ENCODE data around the gene EXOSC5.
"Not testable (repeated sequence)": the region's sequence is repeated elsewhere in the genome, so short reads cannot be mapped to it uniquely, and the experiment has no call there.

EXOSC5 gene

GRCh38 chr19:41371541-41371940 lies 25.6 kb downstream of the EXOSC5 start:
- DNase-seq (ENCODE audit: low read depth, low spot score) = no peak
- H3K4me3 ChIP-seq (ENCODE audit: low read depth, low read length) = no peak overlapping the region
- TF ChIP-seq, protein P1, sequence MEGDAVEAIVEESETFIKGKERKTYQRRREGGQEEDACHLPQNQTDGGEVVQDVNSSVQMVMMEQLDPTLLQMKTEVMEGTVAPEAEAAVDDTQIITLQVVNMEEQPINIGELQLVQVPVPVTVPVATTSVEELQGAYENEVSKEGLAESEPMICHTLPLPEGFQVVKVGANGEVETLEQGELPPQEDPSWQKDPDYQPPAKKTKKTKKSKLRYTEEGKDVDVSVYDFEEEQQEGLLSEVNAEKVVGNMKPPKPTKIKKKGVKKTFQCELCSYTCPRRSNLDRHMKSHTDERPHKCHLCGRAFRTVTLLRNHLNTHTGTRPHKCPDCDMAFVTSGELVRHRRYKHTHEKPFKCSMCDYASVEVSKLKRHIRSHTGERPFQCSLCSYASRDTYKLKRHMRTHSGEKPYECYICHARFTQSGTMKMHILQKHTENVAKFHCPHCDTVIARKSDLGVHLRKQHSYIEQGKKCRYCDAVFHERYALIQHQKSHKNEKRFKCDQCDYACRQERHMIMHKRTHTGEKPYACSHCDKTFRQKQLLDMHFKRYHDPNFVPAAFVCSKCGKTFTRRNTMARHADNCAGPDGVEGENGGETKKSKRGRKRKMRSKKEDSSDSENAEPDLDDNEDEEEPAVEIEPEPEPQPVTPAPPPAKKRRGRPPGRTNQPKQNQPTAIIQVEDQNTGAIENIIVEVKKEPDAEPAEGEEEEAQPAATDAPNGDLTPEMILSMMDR (IDR thresholded peaks at IDR 0.05; ENCODE audit: low read depth, low read length) = no peak
- in situ Hi-C loops (cut with HindIII; ENCODE audit: low sequenced_read_pairs) = no loop called here

- H3K4me3 ChIP-seq (ENCODE audit: low read depth, low read length); DNase-seq (ENCODE audit: low read depth, low spot score); in situ Hi-C loops (cut with HindIII; ENCODE audit: low sequenced_read_pairs): not testable (repeated sequence)
Measured at GRCh38 chr19:41371119-41371518, 26.0 kb downstream of the EXOSC5 start.

- in situ Hi-C loops (cut with HindIII; ENCODE audit: low sequenced_read_pairs) = no loop called here
- TF ChIP-seq, protein P1 (IDR thresholded peaks at IDR 0.05; ENCODE audit: low read depth, low read length) = no peak
- DNase-seq (ENCODE audit: low read depth, low spot score) = no peak
- no peak overlapping the region for H3K4me3 ChIP-seq (ENCODE audit: low read depth, low read length)
Measured at GRCh38 chr19:41369769-41370168, 27.4 kb downstream of the EXOSC5 start.

- DNase-seq (ENCODE audit: low read depth, low spot score) = peak; percentile 93
- no peak overlapping the region for H3K4me3 ChIP-seq (ENCODE audit: low read depth, low read length)
- in situ Hi-C loops (cut with HindIII; ENCODE audit: low sequenced_read_pairs) = no loop called here
- TF ChIP-seq, protein P1 (IDR thresholded peaks at IDR 0.05; ENCODE audit: low read depth, low read length) = no peak
Measured at GRCh38 chr19:41367848-41368301, 29.3 kb downstream of the EXOSC5 start.

DNA sequence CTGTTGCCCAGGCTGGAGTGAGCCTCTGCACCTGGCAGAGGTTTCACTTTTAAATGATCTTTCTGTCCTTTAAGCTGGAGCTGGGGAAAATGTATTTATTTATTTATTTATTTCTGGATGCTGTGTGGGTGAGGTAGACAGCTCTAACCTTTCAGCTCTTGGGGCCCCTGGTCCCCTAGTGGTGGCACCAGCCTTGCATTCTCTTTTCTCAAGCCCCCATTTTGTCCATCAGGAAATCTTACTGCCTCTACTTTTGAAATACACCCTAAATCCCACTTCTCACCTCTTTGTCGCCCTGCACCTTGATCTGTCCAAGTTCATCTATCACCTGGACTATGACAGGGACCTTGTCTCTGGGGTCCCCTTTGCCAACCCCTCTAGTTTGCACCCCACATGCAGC lies 31.1 kb downstream of the EXOSC5 start:
- H3K4me3 ChIP-seq (ENCODE audit: low read depth, low read length) = no peak overlapping the region
- DNase-seq (ENCODE audit: low read depth, low spot score) = no peak
- in situ Hi-C loops (cut with HindIII; ENCODE audit: low sequenced_read_pairs) = no loop called here
- TF ChIP-seq, protein P1 (IDR thresholded peaks at IDR 0.05; ENCODE audit: low read depth, low read length) = no peak

GRCh38 chr19:41364524-41365391 lies 32.4 kb downstream of the EXOSC5 start:
- TF ChIP-seq, protein P1 (IDR thresholded peaks at IDR 0.05; ENCODE audit: low read depth, low read length) = no peak

DNA sequence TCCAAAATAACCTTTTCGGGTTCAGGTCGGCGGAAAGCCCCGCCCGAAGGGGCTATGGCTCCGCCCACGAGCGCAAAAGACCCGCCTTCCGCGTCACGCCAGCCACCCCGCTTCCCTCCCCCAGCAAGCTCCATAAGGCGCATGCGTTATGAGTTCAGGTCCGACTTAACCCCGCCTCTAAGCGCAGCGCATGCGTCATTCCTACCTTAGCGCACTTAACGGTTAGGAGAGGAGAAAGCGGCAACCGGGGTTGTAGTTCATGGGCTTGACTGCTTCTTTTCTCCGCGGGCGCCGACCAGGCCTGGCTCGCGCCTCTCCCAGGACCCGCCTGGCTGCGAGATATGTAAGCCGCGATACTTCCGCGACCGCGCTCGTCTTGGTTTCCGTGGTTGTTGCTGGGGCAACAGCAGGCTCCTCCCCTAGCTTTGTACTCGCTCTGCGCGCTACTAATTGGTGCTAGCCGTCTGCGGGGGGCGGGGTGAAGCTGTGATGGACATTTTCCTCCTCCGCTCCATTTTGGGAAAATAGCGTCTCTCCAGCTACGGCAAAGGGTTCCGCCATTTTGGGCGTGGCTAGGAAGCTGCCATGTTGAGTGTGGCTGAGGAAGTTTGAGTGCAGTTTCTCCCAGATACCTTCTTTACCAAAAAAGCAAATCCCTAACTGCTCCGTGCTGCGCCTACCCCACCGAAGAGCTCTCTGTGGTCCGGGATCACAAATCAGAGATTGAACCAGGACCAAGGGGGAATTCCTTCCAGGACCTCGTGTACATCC lies 33.2 kb downstream of the EXOSC5 start, which contains the start of gene B9D2:
TSS of gene B9D2 (minus strand) at position 397 of the 771 bp plus-strand sequence. CDS start 630 bp downstream, outside the sequence.
- TF ChIP-seq, protein P1 (IDR thresholded peaks at IDR 0.05; ENCODE audit: low read depth, low read length) = no peak
- peak within 1 kb of the TSS; percentile 77 for H3K4me3 ChIP-seq (ENCODE audit: low read depth, low read length)
- in situ Hi-C loops (cut with HindIII; ENCODE audit: low sequenced_read_pairs) = no loop called here
- DNase-seq (ENCODE audit: low read depth, low spot score) = peak; percentile 98

More at GRCh38 chr19:41364524-41365391, 32.4 kb downstream of the EXOSC5 start:
- in situ Hi-C loops (cut with HindIII; ENCODE audit: low sequenced_read_pairs) = no loop called here
- no peak for DNase-seq (ENCODE audit: low read depth, low spot score)
- H3K4me3 ChIP-seq (ENCODE audit: low read depth, low read length) = peak overlapping the region; percentile 77
